ENCODE measurements around the gene ERVFRD-1. TPM values are rescaled to one million over a fixed set of nuclear protein-coding genes. Genes with fewer than 3 reads are reported as not detected.

The ERVFRD-1 gene
- polyA plus RNA-seq, 1 experiment = not detected

DNA sequence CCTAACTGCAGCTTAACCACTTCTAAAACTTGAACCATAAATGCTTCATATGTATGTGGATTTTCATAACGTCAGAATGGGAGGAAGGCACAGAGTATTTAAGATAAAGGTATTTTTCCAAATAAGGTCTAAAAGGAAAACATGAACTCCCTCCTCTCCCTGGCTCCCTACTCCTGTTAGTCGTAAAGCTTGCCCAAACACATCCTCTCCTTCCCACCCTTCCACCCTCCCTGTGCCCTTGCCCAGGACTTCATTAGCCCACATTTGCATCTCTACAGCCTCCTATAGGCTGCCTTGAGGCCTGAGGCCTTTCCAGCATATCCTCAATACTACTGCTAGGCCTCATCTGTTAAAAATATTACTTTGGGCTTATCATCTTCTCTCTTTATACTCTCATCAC lies 35.0 kb downstream of the ERVFRD-1 start:
- H3K27ac ChIP-seq (ENCODE audit: low read depth, low read length) = no peak overlapping the region
- ChIA-PET POLR2A (no interaction called here), CTCF (interaction anchor here (0.8 to 4.9 kb wide), 4 partner anchors 122 to 499 kb away, joined by 3 to 24 read pairs (median 3); no protein-coding TSS in a partner anchor)

DNA sequence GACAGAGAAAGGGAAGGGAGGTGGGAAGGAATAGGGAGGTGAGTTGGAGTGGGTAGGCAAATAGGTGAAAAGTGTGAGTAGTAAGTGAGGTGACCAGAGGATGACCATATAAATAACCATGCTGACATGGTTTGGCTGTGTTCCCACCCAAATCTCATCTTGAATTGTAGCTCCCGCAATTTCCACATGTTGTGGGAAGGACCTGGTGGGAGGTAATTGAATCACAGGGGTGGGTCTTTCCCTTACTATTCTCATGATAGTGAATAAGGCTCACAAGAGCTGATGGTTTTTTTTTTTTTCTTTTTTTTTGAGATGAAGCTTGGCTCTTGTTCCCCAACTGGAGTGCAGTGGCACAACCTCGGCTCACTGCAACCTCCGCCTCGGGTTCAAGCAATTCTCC lies 39.4 kb downstream of the ERVFRD-1 start:
- TF ChIP-seq, protein P1, sequence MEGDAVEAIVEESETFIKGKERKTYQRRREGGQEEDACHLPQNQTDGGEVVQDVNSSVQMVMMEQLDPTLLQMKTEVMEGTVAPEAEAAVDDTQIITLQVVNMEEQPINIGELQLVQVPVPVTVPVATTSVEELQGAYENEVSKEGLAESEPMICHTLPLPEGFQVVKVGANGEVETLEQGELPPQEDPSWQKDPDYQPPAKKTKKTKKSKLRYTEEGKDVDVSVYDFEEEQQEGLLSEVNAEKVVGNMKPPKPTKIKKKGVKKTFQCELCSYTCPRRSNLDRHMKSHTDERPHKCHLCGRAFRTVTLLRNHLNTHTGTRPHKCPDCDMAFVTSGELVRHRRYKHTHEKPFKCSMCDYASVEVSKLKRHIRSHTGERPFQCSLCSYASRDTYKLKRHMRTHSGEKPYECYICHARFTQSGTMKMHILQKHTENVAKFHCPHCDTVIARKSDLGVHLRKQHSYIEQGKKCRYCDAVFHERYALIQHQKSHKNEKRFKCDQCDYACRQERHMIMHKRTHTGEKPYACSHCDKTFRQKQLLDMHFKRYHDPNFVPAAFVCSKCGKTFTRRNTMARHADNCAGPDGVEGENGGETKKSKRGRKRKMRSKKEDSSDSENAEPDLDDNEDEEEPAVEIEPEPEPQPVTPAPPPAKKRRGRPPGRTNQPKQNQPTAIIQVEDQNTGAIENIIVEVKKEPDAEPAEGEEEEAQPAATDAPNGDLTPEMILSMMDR (IDR thresholded peaks at IDR 0.05; ENCODE audit: low read depth, low read length) = no peak
- Histone ChIP-seq H3K27ac (ENCODE audit: low read depth, low read length) (no peak overlapping the region), H3K27me3 (ENCODE audit: control insufficient read depth, insufficient read depth, low read length) (peaks cover 7% of the 10 kb centered on the region), H3K9me3 (ENCODE audit: control insufficient read depth, insufficient read depth, low read length) (no peaks in the 10 kb centered on the region), H3K4me3 (ENCODE audit: low read depth, low read length) (no peak overlapping the region)
- POLR2A ChIA-PET = no interaction called here
- DNase-seq (ENCODE audit: low read depth, low spot score) = no peak
- CTCF ChIA-PET = interaction anchor here (2.2 to 4.8 kb wide), 2 partner anchors 118 to 424 kb away, joined by 9 to 92 read pairs; no protein-coding TSS in a partner anchor

More for the DNA sequence above, 35.0 kb downstream of the ERVFRD-1 start:
- H3K4me3 ChIP-seq (ENCODE audit: low read depth, low read length) = no peak overlapping the region
- no peaks in the 10 kb centered on the region for H3K9me3 ChIP-seq (ENCODE audit: control insufficient read depth, insufficient read depth, low read length)
- DNase-seq (ENCODE audit: low read depth, low spot score) = no peak
- TF ChIP-seq, protein P1 (IDR thresholded peaks at IDR 0.05; ENCODE audit: low read depth, low read length) = no peak
- no peaks in the 10 kb centered on the region for H3K27me3 ChIP-seq (ENCODE audit: control insufficient read depth, insufficient read depth, low read length)

DNA sequence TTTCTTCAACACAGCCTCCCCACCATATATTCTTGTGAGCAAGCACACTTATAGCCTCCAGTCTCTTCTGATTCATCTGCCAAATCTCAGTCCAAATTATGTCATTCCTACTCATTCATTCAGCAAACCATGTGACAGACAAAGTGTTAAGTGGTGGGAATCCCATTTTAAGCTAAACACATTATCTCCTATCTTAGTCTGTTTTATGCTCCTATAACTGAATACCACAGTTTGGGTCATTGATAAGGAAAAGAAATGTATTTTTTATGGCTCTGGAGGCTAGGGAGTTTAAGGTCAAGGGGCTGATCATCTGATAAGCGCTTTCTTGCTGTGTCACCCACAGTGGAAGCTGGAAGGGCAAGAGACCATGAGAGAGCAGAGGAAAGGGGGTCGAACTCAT lies 41.8 kb downstream of the ERVFRD-1 start:
- H3K9me3 ChIP-seq (ENCODE audit: control insufficient read depth, insufficient read depth, low read length) = no peaks in the 10 kb centered on the region
- ChIA-PET CTCF (interaction anchor here (0.6 to 4.8 kb wide), 19 partner anchors 11 to 591 kb away, joined by 3 to 92 read pairs (median 6); no protein-coding TSS in a partner anchor), POLR2A (no interaction called here)
- H3K27me3 ChIP-seq (ENCODE audit: control insufficient read depth, insufficient read depth, low read length) = peaks cover 9% of the 10 kb centered on the region
- TF ChIP-seq, protein P1 (IDR thresholded peaks at IDR 0.05; ENCODE audit: low read depth, low read length) = no peak
- DNase-seq (ENCODE audit: low read depth, low spot score) = no peak
- H3K4me3 ChIP-seq (ENCODE audit: low read depth, low read length) = no peak overlapping the region
- H3K27ac ChIP-seq (ENCODE audit: low read depth, low read length) = no peak overlapping the region

DNA sequence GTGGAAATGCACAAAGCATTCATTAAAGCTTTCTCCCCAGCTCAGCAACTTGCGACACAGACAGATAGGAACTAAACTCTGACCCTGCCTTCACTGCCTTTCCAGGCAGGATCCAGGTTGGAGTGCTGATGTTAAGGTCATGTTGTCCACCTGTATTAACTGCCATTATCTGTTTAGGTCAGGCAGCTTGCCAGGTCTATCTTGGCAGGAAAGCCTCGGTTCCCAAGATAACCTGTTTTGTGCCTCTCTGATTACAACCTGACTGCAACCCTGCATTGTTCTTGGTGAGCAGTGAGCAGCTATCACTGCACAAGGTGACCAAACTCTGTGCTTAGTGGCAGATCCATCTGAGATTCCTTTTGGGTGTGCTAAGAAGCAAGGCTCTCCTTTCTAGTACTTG lies 44.2 kb downstream of the ERVFRD-1 start:
- no peak for DNase-seq (ENCODE audit: low read depth, low spot score)

More for the DNA sequence above, 44.2 kb downstream of the ERVFRD-1 start:
- Histone ChIP-seq H3K27me3 (ENCODE audit: control insufficient read depth, insufficient read depth, low read length) (peaks cover 9% of the 10 kb centered on the region), H3K4me3 (ENCODE audit: low read depth, low read length) (no peak overlapping the region), H3K27ac (ENCODE audit: low read depth, low read length) (no peak overlapping the region), H3K9me3 (ENCODE audit: control insufficient read depth, insufficient read depth, low read length) (no peaks in the 10 kb centered on the region)
- CTCF ChIA-PET = interaction anchor here (1.1 to 7.3 kb wide), 7 partner anchors 11 to 589 kb away, joined by 3 to 67 read pairs (median 7); no protein-coding TSS in a partner anchor
- TF ChIP-seq, protein P1 (IDR thresholded peaks at IDR 0.05; ENCODE audit: low read depth, low read length) = no peak
- POLR2A ChIA-PET = no interaction called here
